ENCODE results near the gene ALAS1.
"Not testable (repeated sequence)": the region's sequence is repeated elsewhere in the genome, so short reads cannot be mapped to it uniquely, and the experiment has no call there.

DNA sequence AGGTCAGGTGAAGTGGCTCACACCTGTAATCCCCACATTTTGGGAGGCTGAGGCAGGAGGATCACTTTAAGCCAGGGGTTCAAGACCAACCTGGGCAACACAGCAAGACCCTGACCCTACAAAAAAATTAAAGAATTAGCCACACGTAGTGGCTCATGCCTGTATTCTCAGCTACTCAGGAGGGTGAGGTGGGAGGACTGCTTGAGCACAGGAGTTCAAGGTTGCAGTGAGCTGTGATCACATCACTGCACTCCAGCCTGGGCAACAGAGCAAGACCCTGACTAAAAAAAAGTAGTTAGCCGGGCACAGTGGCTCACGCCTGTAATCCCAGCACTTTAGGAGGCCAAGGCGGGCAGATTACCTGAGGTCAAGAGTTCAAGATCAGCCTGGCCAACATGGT, 46.0 kb upstream of the ALAS1 start:
- TF ChIP-seq, protein P1, sequence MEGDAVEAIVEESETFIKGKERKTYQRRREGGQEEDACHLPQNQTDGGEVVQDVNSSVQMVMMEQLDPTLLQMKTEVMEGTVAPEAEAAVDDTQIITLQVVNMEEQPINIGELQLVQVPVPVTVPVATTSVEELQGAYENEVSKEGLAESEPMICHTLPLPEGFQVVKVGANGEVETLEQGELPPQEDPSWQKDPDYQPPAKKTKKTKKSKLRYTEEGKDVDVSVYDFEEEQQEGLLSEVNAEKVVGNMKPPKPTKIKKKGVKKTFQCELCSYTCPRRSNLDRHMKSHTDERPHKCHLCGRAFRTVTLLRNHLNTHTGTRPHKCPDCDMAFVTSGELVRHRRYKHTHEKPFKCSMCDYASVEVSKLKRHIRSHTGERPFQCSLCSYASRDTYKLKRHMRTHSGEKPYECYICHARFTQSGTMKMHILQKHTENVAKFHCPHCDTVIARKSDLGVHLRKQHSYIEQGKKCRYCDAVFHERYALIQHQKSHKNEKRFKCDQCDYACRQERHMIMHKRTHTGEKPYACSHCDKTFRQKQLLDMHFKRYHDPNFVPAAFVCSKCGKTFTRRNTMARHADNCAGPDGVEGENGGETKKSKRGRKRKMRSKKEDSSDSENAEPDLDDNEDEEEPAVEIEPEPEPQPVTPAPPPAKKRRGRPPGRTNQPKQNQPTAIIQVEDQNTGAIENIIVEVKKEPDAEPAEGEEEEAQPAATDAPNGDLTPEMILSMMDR (IDR thresholded peaks at IDR 0.05): not testable (repeated sequence)
- not testable (repeated sequence) for TF ChIP-seq POLR2AphosphoS5, POLR2A (IDR thresholded peaks at IDR 0.05)
